HG03571 (cell line): ENCODE results near the gene EXD3.

Source experiments
- ATAC-seq: cut with Tn5 transposase; IDR thresholded peaks from one replicate; pipeline ENCODE4 v1.9.1; 2021; ENCODE audit not compliant: unreplicated experiment

Gene EXD3

DNA sequence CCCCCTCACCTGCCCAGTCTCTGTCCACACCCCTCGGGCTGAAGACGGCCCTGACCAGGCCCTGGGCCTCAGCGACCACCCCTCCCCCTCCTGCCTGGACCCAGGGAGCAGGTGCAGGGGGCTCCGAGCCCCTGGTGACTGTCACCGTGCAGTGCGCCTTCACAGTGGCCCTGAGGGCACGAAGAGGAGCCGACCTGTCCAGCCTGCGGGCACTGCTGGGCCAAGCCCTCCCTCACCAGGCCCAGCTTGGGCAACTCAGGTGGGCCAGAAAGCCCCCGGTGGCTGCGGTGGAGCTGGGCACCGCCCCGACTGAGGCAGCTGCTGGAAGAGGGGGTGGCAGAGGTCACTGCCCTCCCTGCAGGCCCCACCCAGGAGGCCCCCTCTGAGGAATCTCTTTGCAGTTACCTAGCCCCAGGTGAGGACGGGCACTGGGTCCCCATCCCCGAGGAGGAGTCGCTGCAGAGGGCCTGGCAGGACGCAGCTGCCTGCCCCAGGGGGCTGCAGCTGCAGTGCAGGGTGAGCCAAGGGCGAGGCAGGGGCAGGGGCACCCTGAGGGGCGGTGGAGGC is 10.5 kb upstream of the EXD3 start:
- ATAC-seq = no peak

GRCh38 chr9:137432687-137433348 is 9.9 kb upstream of the EXD3 start:
- no peak for ATAC-seq

- no peak for ATAC-seq
Observed at GRCh38 chr9:137431416-137431931, 8.5 kb upstream of the EXD3 start.

DNA sequence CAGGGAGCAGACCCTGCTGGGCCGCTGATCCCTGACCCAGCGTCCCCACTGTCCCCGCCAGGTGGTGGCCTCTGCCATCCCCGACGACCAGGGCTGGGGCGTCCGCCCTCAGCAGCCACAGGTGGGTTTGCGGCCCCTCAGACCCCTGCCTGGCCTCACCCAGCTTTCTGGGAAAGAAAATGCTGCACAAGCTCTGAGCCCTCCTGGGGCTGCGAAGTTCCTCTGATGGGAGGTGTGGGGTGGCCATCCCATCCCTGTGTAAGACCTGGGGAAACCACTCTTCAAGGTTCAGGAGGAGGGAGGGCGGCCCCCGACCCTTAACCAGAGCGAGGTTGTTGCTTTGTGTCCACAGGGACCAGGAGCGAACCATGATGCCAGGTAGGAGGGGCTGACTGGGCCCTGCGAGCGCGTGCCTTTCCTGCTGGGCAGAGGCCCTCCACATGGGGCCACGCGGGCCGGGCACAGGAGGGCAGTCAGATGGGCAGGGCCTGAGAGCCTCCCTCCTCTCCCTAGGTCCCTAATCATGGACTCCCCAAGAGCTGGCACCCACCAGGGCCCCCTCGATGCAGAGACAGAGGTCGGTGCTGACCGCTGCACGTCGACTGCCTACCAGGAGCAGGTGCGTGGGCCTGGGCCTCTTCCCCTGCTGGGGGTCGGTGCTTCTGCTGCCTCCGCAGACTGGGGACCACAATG is 7.9 kb upstream of the EXD3 start:
- ATAC-seq = no peak

- no peak for ATAC-seq
Observed at GRCh38 chr9:137429974-137430722, 7.2 kb upstream of the EXD3 start.

GRCh38 chr9:137429546-137429890 is 6.6 kb upstream of the EXD3 start:
- no peak for ATAC-seq

DNA sequence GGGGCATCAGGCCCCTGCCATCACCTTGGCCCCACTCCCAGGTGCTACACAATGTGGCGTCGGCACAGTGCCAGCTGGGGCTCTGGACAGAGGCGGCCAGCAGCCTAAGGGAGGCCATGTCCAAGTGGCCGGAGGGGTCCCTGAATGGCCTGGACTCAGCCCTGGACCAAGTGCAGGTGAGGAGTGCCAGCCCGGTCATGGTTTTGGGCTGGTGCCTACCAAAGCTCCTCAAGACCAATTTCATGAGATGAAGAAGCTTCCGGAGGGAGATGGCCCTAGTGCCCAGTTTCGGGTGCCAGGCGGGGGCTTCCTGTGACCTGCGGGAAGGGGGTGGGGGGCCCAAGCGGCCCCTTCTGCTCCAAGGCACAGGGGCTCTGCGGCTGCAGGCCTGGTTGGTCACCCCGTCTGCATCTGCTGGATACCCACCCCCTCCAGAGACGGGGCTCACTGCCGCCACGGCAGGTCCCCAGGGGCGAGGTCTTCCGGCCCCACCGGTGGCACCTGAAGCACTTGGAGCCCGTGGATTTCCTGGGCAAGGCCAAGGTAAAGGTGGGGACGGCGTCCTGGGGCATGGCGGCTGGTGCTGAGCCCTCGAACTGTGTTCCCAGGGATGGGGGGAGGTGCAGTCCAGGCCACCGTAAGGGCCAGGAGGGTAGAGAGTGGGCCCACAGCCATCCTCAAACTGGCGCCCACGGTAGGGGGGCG is 6.0 kb upstream of the EXD3 start:
- no peak for ATAC-seq

- ATAC-seq = no peak
Observed at GRCh38 chr9:137428311-137428630, 5.3 kb upstream of the EXD3 start.

DNA sequence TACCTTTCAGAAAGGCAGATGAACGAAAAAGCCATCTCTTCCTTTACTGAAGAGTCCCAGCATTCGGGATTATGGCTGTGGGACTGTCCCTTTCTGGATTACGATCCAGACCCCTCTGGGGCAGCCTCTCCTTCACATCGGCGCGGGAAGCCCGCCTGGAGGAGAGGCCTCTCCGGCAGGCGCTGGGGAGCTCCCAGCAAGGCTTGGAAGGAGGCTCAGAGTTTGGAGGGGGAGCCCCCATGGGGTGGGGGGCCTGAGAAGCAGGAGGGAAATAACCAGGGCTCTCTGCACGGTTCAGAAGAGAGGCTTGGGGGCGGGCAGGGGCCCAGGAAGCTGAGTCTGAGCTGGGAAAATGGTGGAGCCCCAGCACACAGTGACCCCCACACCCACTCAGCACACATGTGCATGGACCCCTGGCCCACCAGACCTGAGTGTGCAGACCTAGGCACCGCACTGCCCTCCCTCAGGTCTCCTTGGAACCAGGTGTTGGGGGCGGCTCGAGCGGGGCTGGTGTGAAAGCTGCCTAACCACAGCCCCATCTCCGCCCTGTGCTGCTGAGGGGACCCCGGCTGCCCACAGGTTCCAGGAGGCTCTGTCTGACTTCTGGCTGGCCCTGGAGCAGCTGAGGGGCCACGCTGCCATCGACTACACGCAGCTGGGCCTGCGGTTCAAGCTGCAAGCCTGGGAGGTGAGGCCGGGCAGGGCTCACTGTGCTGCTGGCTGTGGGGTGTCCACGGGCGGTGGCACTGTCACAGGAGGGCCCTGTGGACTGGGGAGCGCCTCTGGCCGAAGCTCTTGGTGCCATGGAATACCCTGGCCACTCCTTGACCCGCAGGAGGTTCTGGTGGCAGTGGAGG is 4.7 kb upstream of the EXD3 start:
- ATAC-seq = no peak

- no peak for ATAC-seq
Observed at GRCh38 chr9:137426018-137426681, 3.2 kb upstream of the EXD3 start.

- ATAC-seq = no peak
Observed at GRCh38 chr9:137423514-137424291, 741 bp upstream of the EXD3 start.

- ATAC-seq = no peak
Observed at GRCh38 chr9:137421838-137422603, 941 bp downstream of the EXD3 start.

DNA sequence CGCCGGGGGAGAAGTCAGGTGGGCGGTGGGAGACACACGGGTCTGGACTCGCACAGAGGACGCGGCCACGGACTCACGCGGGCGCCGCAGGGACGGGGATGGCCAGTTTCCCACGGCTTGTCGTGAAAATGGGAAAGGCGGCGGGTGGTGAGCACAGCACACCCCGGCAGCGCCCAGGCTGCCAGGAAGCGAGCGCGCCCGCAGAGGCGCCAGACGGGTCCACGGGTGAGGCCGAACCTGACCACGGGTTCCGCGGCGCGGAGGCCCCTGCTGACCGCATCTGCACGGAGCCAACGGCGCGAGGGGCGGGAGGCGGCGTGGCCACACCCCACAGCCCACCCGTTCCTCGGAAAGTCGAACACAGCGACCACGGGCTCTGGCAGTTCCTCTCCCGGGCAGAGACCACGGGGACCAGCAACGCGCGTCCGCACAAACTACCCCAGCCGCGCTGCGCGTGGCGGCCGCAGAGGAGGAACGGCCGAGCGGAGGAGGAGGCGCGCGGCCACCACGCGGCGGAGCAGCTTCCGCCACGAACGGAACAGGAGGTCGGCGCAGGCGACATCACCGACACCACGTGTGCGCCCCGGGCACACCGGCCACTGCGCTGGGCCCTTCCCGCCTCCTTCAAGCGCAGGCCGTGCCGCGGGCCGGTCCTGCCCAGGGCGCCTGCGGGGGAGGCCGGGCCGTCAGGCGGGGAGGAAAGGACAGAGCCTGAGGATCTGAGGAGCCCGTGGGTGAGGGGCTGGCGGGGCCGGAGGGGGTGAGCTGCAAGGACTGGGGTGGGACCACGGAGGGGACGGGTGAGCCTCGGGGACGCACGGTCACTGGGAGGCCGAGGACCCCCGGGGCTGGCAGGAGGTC is 5.6 kb downstream of the EXD3 start:
- ATAC-seq = no peak

DNA sequence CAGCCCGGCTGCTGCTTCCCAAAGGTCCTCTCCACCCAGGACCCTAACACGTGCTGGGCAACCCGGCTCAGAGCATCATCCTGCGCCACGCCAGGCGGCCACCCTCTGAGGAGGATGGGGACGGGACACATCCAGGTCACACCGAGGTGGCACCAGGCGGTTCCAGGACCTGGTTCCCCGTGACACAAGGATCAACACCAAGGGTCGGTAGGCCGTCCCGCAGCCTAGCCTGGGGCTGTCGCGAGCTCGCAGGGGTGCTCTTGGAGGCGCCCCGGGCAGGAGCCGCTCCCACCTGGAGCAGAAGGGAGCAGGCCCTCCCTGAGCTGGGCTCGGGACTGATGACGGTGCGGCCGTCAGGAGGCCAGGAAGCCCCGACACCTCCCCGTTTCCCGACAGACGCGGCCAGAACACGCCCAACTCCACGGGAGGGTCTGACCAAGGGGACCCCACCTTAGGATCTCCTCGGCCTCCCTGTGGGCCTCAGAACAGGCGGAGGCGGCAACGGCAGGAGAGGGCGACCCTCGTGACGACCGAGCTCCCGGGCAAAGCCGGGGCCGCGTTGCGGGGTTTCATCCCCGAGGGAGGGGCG is 6.3 kb downstream of the EXD3 start:
- no peak for ATAC-seq

GRCh38 chr9:137416006-137416562 is 6.9 kb downstream of the EXD3 start:
- ATAC-seq = no peak

DNA sequence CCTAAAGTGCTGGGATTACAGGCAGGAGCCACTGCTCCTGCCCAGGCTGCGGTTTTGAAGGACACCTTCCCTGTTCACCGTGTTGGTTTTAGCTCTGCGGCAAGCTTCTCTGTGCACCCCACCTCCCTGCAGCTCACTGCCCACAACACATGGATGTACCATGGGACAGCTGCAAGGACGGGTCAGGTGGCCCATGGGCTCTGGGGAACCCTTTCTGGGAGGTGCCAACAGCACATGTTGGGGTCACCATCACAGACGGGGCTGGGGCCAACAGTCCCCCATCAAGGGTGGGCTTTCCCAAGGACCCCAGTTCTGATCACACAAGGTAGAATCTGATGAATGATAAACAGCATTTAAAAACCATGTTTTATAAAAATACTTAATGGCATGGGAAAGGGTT is 7.5 kb downstream of the EXD3 start:
- no peak for ATAC-seq

DNA sequence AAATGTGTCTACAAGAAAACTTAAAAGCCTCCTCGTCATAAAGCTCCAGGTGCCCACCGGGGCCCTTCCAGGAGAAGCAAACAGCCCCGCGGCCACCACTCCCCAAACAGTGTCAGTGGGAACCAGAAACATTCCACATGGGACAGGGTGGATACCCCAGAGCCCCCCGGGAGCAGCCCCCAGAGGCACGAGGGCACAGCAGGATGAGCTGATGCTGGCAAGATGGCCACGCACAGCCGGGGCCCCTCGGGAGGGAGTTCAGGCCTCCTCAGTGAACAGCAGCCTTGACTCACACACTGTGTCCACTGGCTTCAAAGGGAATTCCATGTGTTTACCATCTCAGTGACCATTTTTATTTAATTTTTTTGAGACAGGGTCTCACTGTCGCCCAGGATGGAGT is 10.5 kb downstream of the EXD3 start:
- no peak for ATAC-seq
